Stimulated activated CD4-positive, alpha-beta T cell treated with anti-CD3 and anti-CD28 coated beads, Interleukin-1b, Interleukin-23, amount 100 ng/mL, for 48 hours (primary cell): ENCODE results near the gene RAMAC.
A peak's percentile ranks its signal among the peaks of the same experiment; 100 is the strongest.
"Not testable (repeated sequence)": the region's sequence is repeated elsewhere in the genome, so short reads cannot be mapped to it uniquely, and the experiment has no call there.

Source experiments
- DNase-seq: peaks from one replicate; pipeline ENCODE4 v3.0.0-alpha.2; 2020

RAMAC gene

DNA sequence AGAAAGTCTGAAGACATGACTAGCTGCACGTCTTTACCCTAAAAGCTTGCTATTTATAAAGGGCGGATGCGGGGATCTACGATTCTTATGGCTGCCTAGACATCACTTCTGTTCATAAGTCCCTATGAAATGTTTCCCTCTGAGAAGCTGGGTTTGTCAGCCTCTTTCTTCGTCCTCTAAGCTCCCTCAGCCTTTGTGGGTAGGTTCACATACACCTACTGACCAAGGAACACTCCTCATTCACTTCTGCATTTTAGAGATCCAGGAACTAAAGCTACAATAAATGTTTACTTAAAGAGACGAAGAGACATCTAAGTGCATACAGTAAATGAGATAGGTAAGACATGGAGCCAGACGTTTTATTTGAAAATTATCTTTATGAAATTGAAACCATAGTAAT, 16.7 kb upstream of the RAMAC start:
- DNase-seq, result no peak

DNA sequence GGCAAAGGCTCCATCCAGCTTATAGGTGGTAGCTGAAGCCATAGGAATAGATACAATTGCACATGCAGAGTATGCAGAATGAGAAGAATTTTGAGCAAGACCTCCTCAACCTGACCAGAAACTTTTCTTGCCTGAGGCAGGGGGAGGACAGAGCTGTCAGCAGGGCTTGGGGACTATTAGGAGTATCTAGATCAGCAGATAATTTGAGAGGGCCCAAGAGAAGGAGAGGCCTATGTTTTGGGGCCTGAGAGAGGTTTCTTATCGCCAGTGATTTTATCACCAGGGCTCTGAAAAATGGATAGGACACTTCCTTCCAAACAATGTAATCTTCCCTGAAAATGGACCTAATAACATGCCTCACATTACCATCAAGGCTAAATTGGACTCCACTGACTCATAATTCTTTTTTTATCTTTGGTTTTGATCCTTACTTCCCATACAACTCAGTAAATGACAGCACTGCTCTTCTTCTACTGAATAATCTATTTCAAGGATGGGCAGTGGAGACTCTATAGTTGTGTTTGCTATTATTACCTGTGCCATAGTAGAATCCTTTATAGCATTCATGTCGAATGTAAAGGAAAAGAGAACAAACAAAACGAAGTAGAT, 15.8 kb upstream of the RAMAC start:
- DNase-seq, result no peak

DNA sequence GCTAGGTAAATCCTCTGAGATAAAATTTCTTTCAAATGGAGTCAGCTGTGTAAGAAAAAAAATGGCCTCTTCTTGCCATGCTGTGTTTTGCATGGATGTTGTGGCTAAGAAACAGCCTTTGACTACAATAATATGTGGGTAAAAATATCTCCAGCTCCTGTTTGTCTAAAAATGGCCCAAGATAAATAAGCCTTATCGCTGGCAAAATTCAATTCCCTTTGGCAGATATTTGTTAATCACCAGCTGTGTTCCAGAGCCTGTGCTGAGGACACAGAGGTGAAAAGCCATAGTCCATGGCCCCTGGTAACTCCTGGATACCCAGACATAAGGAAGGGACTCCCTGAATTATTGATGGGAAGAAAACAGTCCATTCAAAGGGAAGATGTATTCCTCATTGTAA, 15.3 kb upstream of the RAMAC start:
- DNase-seq, result no peak

DNA sequence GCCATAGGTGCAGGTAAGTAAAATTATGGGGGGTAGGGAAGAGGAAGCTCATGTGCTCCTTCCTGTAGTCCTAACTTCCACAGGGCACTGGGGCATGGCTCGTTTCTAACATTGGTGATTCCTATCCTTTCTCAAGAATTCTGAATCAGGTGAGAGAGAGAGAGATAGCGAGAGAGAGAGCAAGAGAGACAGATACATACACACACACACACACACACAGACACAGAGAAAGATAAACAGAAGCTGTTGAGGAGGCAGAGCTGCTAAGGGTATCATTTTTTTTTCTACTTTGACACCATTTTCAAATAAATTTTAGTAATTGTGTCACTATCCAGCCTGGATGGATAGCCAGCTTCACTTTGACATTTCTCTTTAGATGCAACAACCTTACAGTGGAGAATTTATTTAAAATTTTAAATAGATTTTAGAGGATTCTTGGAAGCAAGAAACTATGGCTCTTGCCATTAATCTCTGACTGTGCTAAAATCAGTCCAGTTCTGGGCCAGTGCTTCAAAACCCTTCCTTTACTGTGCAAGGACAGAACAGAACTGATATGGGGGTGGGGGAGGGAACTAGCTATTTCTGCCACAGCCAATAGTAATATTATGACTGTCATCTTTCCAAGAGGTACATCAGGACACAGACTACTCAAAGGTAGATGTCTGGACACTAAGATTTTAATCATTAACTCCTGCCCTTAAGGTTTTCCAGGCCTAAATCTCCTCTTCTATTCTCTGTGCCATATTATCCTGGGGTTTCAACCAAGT, 14.6 kb upstream of the RAMAC start:
- no peak for DNase-seq

DNA sequence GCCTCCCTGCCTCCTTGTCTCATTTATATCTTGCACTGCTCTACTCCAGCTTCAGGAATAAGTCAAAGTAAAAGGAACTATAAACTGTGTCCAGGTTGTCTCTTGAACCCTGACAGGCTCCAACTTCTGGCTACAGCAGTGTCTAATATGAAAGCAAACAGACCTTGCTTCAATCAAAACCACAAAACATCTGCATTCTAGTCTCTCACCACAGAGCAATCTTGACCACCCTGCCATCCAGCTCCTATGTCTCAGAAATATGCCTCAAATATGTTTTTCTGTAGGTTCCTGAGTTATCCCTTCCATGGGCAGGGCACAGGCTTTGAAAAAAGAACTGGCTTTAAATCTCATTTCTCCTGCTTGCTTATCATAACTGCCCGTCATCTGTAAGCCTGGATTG, 13.0 kb upstream of the RAMAC start:
- no peak for DNase-seq

DNA sequence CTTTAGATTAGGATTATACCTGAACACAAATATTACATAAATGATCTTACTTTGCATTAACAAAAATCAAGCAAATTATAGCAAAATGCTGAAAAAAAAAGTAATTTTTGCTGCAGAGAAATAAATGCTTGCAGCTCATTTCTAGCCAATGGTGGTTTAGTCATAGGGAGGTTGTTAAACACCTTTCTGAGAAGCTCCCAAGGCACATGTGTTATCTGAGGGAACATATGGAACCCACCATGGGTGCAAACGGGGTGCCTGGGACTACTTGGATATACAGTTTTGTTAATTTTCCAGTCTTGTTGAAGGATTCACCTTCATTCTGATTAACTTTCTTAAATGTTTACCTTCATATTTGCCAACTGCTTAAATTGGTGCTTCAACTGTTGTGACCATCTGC, 8.9 kb upstream of the RAMAC start:
- DNase-seq, result no peak

DNA sequence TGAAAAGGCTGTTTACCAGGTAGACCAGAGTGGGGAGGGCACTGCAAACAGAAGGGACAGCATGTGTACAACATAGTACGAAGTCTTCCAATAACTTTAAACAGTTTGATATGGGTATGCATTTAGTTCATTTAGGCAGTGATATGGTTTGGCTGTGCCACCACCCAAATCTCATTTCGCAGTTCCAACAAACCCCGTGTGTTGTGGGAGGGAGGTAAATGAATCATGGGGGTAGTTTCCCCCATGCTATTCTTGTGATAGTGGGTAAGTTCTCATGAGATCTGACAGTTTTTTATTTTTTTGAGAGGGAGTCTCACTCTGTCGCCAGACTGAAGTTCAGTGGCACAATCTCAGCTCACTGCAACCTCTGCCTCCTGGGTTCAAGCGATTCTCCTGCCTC, 7.6 kb upstream of the RAMAC start:
- no peak for DNase-seq

DNA sequence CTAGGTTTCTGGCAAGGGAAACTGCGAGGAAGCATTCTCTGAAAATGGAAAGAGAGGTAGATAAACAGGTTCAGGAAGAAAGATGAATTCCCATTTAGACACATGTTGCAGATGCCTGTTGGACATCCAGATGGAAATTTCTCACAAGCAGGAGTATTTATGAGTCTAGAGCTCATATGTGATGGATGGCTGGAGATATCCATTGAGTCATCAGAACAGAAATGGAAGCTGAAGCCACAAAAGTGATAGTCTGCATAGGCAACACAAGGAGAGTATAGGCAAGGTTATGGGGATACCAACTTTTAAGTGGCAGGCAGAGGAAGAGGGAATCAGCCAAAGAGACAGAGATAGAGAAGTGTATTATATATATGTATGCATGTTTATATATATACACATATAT, 6.3 kb upstream of the RAMAC start:
- DNase-seq, result no peak

DNA sequence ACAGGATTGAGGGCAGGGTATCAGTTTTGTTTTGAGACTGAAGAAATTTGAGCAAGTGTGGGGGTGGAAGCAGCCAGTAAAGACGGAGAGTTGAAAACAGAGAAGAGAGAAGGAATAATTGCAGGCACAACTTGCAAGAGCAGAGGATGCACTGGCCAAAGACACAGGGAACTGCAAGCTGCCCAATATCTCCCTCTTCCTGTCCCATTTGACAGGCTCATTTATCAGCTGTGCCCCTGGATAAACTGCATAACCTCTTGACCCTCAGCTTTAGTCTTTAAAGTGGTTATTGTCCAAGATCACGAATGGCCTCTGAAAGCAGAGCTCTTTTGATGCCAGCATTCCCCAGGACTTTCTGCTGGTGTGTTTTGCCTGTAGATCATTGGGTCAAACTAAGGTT, 5.0 kb upstream of the RAMAC start:
- no peak for DNase-seq

DNA sequence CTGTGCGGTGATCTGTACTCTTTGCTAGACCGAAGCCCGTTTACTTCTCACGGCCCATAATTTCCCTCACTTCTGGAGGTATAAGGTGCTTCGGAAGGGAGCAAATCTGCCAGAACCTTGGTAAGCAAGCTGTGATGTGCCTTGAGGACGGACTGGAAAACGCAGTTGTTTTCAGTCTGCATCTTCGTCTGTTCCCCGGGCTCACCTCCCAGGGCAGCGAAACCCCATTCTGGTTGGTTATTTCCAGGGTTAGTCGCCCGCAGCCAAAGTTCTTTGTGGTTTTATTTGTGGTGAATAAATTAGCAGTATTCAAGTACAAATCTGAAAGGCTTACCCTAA, 401 bp downstream of the RAMAC start:
- peak; percentile 22 for DNase-seq

DNA sequence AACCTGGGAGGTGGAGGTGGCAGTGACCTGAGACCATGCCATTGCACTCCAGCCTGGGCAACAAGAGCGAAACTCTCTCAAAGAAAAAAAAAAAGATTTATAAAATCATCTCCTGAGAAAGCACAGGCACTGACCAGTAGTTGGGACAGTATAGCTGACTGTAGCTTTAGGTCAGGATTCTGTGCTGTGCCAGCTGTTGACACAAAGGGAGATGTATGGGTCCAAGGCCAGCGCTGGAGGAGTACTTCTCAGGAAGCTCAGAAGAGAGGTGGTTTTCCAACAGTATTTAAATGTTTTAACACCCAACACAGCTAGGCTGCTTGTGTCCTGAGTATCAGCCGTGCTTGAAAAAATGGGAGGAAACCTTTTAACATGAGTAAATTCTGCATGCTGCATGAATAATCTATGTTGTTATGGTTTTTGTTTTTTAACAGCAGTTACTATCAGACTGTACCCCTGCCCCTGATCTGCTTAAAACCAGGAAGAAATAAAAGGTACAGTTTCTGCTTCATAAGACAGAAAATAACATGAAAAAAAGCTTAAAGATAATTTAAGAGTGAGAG, 6.5 kb downstream of the RAMAC start:
- no peak for DNase-seq

DNA sequence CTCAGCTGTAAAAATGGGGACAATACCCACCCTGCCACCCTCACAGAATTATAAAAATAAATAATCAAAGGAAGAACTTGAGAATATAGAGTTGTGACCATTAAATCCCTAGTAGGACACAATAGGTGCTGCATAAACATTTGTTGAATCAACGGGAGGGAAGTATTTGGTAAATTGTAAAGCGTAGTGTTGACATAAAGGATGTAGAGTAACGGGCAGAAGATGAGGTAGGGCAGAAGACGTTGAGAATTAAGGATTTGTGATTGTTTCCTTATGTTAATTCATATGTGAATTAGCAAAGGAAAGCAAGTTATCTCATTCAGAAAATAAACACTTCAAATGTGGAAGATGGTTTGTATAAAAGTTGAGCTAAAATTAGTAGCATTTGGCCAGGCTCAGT, 7.1 kb downstream of the RAMAC start:
- no peak for DNase-seq

DNA sequence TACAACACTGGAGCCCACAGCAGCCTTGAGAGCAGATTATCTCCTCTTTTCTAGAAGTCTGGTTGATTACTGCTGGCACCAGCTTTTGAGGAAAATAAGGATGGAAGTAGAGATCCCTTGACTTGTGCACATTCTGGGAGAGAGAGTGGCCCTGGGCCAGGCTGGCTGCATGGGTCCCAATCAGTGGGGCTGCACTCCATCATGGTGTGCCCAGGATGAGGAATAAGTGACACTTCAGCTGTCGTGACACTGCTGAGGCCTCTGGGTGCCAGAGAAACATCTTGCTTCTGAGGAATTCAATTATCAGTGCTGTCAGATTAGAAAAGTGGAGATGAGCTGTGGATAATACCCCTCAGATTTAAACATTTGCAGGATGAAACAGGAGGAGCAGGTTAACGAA, 9.1 kb downstream of the RAMAC start:
- no peak for DNase-seq

DNA sequence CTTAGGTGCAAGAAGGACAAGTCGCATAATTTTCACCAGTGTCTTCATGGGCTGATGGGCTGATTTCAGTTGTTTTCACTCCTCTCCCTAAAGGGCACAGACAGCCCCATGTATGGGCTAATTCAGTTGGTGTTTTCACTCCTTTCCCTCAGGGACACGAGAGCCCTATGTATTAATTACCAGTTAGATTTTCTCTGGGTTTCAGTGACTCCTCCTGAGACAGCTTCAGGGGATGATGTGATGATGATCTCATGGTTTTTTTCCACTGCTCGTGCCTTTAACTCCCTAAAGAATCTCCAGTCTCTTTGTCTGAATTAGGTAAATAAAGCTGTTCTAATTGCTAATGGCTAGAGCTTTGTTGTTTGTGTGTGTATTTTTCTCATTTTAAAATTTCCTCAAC, 9.9 kb downstream of the RAMAC start:
- DNase-seq, result no peak

DNA sequence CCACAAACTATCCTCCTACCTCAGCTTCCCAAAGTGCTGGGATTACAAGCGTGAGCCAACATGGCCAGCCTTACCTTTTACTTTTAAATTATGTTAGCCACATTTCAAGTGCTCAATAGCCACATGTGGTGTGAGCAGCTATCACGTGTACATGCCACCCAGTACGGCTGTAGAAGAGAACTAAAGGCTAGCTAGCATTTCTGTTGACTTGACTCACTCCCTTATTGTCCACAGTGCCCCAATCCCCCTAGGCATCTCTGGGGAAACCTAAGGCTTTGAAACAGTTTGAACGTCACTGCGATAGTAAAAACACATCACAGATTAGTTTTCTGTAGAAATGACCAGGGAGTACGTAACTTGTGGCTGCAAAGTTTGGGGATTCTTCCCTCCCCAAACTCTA, 13.4 kb downstream of the RAMAC start:
- DNase-seq, result no peak

DNA sequence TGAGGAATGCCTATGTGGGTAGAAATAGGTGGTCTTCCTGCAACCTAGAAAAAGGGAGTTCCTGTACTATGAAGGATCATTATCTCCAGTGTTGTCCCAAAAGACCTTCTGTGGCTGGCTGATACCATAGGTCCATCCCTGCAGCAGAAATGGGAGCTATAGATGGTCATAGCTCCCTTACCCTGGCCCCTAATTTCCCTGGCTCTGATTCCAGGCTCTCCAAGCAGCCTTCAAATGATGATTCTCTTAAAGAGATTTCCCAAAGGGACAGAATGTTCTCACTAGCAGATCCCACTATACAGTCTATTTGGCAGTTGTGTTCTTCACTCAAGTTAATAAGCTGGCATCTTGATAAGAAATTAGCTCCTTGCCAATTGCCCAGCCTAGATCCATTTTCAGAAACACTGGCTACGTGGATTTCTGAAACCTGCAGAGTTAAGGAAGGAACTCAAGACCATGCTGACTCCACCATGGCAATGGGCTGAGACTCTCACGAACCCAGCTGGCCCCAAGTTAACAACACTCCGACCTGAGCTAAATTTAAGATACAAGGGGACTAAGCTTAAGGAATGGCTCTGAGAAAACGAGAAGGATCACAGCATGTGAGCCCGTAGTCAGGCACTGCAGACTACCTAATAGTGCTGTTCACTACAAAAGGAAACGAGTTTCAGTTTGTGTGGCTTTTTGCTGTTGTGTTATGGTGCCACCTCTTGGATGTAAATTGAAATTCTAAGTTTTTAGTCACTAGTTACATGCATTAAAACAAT, 14.1 kb downstream of the RAMAC start:
- DNase-seq, result no peak

DNA sequence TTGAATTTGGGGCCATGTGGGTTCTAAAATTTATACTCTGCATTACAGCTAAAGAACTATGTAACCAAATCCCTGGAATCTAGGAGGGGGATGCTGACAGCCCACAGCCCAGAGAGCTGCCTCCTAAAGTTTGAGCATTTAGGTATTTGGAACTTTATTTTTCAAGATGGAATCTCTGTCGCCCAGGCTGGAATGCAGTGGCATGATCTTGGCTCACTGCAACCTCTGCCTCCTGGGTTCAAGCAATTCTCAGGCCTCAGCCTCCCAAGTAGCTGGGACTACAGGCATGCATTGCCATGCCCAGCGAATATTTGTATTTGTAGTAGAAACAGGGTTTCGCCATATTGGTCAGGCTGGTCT, 14.6 kb downstream of the RAMAC start:
- DNase-seq, result not testable (repeated sequence)

DNA sequence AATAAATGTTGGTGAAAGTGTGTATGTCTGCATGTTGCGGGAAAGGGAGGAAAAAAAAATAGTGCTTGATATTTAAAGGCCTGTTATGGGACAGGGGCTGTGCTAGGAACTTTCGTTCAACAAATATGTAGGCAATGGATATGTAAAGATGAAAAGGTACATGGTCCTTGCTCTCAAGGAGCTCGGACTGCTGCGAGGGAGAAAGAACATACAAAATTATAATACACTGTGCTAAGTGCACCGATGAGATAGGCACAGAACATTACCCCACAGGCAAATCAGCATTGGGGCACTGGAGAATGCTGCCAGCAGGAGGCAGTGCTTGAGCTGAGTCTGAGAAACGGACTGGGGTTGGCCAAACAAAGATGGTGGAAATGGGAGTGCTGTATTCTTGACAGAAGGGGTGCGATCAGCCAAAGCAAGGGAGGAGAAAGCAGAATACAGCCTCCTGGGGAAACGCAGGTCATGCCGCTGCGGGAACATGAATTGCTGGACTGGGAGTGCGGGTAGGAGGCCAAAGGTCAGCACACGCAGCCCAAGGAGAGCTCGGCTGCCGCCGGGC, 24.8 kb downstream of the RAMAC start:
- peak; percentile 83 for DNase-seq

DNA sequence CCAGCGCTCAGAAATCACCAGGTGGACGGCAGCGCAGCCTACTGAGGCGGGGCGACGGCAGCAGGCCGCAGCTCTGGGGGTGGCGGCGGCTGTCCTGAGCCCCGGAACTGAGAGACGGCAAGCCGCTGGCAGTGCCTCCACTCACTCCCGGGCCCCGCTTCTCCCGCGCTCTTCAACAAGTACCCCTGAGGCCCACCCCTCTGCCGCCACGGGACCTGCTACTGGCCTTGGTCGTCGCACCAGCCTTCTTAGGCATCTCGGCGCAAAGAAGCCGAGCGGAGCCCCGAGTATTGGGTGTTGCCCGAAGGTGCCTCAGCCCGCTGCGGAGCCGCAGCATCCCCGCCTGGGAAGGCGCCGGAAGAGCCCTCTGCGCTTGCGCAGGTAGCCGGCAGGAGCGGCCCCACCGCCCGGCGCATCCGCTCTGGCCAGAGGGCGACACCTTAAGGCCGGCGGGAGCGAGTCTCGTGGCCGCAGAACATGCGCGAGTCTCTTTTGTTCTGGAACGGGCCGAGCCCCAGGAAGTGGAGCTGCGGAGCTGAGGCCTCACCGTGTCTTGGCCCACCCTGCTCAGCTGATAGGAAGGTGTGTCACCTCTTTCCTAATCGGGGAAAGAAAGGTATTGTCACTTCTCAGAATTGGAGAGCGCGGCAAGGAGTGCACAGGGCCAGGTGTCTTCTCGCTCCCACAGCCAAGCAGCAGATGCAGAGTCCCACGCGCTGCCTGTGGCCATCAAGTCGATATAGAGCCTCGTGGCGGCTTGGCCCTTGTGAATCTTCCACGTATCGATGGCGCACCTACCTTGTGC, 25.5 kb downstream of the RAMAC start, which contains the start of gene C15orf40:
Gene C15orf40, minus strand, starts transcription at position 369 of the 805 bp plus-strand sequence. Its CDS starts 32 bp downstream, at position 337.
- peak; percentile 85 for DNase-seq

DNA sequence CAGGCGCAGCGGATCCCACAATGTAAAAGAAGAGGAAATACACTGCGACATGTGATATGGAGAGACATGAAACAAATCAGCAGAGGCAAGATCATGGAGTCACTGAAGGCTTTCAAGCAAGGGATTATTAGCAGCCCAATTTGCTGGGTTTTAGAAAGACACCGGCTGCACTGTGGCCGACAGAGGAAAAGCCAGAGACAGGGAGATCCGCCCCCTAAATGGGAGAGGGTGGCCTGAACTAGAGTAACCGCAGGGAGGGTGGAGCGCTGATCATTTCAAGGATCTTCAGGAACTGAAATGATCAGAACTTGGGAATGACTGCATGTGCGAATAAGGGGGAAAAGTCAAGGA, 26.0 kb downstream of the RAMAC start:
- DNase-seq, result no peak

DNA sequence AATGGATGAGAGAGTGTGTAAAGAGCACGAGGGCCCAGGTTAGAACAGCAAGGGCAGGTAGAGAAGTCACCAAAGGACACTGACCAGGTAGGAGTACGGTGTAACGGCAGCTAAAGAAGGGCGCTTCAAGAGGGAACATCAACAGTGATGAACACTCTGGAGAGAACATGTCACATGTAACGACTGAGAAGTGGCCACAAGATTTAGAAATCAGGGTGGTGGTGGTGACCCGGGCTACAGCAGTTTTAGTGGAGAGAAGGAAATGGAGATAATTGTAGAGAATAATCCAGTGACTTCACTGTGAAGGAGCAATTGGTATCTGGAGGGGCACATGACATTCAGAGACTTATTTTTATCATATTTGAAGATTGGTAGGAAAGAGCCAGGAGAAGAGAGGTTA, 26.6 kb downstream of the RAMAC start:
- DNase-seq, result no peak

DNA sequence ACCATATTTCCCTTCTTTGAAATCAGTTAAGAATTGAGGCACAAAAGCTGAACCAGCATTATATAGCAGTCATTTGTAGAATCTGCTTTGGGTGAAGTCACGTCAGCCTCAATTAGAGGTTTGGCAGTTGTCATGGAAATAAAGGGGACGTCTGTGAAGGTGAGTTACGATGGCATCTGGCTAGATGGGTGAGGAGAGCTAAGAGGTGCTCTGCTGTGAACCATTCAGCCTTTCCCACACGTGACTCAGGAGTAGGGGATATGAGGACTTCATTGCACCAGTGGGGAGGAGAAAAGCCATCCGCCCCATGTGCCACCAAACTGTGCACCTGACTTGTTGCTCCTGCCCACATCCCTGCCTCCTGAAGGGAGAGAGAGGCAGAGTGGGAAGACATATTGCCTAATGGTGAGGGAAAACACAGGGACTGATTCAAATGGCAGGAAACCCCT, 28.2 kb downstream of the RAMAC start:
- DNase-seq, result no peak

DNA sequence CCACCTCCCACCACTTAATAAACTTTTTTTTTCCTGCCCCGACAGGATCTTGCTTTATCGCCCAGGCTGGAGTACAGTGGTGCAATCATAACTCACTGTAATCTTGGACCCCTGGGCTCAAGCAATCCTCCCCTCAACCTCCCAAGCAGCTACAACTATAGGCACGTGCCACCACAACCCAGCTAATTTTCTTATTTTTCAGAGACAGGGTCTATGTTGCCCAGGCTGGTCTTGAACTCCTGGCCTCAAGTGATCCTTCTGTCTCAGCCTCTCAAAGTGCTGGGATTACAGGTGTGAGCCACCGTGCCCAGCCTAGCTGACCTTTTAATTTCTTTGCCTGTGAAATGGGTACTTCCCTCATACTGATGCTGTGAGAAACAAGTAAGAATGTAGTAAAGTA, 29.4 kb downstream of the RAMAC start:
- DNase-seq, result no peak
